Measurements from ENCODE around the gene VLDLR.
"Not testable (repeated sequence)": the region's sequence is repeated elsewhere in the genome, so short reads cannot be mapped to it uniquely, and the experiment has no call there.

VLDLR gene

DNA sequence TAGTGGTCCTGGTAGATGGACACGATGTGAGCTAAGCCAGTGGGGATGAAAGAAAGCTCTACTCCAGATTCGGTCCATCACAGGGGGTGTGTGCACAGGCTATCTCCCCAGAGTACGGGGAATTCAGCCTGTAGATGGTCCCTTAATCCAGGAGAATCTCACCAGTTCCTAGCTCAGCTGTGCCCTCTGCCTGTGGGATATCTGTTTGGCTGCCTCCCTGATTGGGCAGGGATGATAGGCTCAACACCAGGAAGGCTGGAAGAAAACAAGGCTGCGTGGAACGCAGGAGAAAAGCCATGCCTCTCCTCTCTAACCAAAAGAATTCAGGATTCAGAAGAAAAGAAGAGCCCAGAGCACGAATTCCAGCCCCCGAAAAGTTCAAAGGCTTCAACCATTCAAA, 40.9 kb downstream of the VLDLR start:
- peak in 41 of 56 donors; percentile 0 to 78 (median 26) for DNase-seq

DNA sequence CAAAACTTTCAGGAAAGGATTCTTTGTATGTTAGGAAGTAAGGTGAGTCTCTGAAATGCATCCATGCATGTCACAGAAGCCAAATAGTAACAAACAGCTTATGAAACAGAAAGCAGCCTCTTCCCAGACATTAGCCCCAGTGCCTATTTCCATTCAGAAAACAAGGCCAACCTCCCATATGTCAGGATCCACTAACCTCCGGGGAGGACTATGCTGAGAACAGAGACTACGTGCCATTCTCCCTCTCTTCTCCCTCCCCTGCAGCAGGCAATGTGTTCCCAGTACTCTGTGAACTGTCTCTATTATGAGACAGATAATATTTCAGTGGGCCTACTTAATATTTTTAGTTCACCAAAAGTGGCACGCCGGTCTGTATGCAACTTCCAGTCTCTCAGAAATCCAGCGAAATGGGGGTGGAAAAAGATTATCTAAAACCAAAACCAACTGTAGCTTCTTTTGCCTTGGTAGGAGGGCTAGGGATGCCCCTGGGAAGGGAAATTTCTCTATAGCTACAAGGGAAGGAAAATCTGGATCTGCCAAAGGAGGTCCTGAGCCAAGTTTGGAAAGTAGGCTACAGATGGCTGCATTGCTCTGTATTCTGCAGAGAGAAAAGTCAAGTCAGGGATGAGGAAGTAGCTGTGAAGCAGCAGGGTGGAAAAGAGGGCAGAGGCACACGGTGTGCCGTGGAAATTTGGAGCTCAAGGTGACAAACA, 42.0 kb downstream of the VLDLR start:
- peak in 4 of 56 donors; percentile 1 to 7 (median 1) for DNase-seq

DNA sequence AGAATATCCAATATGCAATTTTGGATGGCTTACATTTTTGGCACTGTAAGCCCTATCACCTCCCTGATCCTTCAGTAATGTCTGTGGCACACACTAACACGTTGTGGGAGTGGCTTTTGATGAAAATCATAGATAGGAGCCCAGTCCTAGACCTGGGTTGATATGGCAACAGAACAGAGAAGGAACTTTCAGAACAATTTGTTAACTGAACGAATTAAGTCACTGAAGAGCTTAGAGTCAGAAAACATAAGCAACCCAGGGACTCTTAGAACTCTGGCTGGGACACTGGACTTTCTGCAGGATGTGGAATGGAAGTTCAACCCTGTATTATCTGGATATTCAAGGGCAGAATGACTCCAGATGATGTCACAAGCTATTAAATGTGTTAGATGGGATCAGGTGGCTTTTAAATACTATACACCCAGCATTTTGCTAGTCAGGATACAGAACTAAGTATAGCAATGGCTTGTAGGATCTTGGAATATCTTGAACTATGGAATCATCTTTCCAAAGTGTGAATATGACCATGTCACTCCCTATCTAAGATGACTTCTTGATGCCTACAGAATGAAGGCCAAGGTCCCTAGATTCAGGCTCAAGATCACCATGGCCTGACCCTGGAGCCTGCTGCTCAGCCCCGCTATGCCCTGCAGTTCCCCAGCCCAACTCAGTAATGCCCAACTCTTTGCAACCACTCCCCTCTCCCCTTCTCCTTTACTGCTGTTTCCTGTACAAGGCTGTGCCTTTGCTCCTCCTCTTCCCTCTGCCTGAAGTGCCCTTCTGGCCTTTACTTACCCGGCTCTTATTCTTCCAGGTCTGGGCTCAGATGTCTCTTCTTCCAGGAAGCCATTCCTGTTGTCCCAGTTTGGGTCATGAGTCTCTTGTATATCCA, 42.8 kb downstream of the VLDLR start:
- DNase-seq: no peak

DNA sequence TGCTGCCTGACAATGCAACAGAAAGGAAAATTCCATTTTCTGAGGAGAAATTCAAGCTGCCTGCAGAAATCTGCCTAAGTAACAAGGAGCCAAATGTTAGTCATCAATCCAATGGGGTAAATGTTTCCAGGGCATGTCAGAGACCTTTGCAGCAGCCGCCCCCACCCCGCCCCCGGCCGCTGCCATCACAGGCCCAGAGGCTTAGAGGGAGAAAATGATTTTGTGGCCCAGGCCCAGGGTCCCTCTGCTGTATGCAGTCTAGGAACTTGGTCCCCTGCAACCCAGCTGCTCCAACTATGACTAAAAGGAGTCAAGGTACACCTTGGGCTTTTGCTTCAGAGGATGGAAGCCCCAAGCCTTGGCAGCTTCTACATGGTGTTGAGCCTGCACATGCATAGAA, 45.0 kb downstream of the VLDLR start:
- DNase-seq: no peak

DNA sequence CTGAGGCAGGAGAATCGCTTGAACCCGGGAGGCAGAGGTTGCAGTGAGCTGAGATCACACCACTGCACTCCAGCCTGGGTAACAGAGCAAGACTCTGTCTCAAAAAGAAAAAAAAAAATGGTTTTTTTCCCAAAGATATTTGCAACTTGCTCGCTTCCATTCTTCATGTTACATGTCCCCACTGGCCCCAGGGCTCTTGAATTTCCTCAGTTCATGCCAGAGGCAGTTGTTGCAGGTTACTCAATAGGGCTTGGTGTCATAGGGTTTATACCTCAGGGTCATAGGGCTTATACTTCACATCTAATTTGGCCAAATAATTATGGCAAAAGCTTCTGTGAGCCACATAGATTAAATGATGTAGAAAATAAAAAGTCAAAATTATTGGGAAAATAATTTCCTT, 51.6 kb downstream of the VLDLR start:
- DNase-seq: no peak

DNA sequence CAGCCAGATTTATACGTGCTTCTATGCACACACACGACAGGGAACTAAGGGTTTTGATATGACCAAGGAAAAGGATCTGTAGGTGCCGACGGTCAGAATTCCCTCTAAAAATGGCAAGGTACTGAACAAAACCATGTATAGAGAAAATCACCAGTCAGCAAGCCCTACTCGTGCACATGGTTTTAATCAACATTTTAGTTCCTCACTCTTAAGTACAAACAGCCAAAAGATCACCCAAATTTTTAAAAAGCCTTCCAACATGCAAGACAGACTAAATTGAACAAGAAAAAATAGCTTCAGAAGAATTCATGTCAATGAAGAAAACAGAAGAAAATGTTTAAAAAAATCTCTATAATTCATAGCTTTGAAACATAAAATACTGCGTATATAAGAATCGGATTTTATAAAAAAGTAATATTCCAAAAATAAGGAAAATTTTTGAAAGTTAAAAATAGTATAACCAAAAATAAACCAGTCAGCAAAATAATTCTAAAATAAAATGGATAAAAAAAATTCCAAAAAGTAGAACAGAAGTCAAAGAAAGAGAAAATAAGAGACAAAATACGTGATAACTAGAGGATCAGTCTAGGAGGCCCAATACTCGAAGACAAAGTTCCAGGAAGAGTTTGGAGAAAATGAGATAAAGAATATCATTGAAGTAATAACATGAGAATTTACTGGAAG, 52.7 kb downstream of the VLDLR start:
- no peak for DNase-seq

DNA sequence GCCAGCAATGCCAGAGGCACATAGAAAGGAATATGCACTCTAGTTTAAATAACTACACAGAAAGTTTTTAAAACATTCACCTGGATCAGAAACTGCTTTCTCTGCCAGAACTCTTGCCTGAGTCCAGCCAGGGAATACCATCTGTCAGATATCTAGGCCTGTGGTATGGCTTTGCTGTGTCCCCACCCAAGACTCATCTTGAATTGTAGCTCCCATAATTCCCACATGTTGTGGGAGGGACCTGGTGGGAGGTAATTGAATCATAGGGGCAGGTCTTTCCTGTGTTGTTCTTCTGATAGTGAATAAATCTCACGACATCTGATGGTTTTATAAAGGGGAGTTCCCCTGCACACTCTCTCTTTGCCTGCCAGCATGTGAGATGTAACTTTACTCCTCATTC, 54.2 kb downstream of the VLDLR start:
- no peak for DNase-seq

DNA sequence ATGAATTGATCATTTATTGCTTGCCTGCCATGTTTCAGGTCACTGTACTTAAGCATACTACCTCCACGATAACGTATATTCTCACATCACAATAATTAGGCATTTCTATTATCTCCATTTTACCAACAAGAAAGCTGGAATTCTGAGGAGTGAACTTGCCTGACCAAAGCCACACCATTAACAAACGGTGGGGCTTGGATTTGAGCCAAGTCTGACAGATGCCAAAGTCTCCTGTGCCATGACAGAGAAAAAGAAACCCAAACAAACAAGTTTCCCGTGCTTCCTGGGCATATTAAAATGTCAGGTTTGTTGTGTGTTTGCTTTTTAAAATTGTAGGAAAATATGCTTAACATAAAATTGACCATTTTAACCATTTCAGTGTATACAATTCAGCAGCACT, 54.9 kb downstream of the VLDLR start:
- DNase-seq: no peak

DNA sequence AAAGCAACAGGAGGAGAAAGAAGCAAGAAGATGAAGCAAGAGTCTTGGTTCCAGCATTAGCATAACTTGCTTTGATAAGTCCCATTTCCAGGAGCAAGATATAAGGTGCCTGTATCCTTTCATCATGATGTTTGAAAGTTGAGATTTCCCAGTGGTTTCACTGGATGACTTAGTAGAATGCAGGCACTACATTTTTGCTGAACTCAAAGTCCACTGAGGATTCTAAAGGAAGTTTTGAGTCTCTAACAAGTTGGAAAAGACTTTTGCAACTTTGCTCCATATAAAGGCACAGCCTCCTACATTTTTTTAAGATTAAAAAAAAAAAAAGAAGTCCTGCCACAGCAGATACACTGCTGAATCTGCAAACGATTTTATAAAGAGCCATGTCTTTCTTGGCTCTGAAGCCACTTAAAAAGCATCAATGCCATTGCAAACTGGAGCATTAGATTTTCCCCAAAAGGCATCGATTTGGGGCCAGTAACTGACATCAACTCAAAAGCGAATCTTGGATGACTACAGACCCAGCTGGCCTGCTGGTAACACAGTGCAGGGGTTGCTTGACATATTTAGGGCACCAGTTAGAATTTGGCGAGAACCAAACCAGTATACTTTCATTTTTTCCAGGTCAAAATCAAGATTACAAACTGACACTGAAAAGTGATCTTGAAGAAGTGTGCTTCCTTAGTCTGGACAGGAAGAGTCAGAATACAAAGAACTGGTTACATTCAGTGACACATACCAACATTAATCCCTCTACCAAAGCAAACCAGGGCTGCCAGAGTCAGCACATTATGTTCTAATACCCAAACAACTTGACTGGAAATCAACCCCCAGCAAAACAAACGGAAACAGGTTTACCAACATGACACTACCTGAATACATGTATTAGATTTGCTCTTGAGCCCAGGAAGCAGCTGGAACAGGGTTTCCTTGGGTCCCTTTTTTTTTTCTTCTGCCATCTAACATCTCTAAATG, 56.6 kb downstream of the VLDLR start:
- DNase-seq: no peak

DNA sequence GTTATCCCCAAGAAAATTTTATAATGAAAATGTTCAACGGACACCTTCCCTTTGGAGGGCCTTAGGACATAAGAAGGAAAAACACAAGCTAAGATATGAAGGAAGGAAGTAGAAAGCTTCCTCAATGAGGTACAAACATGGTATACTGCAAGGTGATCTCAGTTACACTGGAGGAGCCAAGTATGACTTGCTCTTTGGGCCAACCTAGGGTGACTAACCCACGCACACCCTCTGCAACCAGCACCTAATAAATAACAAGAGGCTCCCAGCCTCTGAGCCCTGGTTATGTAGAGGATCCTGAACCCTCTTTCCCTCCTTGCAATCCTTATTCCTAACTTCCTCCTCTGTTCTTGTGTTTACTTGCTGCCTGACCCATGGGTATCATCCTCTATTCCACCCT, 57.4 kb downstream of the VLDLR start:
- no peak for DNase-seq

DNA sequence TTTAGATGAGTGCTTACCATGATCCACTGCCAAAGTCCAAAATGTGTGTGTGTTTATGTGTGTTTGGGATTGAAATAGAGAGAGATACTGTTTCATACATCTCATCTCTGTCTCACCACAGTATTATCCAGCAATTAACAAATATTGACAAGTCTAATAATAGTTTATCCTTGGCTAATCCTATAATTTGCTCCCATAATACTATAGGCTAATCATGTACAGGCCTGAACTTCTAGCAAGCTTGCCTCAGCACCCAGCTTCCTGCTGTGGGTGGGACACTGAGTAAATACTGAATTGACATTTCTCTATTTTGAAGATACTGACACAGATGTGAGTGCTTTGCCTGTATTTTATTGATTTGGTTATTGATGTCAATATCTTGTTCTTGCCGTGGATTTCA, 60.4 kb downstream of the VLDLR start:
- no peak for DNase-seq

DNA sequence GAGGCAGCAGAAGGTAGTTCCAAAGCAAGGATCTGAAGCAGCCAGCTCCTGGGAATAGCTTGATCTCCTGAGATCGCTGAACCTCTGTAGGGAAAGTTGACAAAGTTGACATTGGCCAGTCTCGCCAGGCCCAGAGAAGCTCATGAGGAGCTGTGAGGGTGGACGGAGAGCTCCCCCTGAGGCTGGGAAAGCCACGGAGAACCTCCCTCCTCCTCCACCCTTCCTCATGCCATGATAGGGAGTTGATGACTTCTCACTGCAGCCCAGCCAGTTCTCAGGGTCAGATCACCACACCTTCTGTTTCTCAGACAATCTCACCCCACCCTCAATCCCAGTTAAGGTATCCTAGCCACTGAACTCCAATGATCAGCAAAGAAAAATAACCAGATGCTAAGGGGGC, 65.3 kb downstream of the VLDLR start:
- DNase-seq: no peak

DNA sequence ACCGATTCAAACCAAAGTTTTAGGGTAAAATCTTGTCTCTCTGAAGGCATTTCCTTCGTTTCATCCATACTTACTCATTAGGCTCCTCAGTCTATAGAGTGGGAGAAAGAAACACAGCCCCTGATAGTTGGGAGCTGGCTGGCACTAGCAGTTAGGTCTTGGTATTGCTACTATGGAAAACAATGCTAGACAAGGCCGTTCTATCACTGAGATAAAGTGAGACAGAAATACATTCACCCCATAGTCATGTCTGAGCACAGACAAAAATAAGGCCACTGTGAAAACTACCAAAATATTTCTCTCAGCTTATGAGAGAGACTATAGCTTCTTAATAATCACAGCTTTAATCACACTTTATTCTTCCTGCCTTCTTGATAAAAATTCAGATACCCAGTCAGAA, 67.0 kb downstream of the VLDLR start:
- no peak for DNase-seq

DNA sequence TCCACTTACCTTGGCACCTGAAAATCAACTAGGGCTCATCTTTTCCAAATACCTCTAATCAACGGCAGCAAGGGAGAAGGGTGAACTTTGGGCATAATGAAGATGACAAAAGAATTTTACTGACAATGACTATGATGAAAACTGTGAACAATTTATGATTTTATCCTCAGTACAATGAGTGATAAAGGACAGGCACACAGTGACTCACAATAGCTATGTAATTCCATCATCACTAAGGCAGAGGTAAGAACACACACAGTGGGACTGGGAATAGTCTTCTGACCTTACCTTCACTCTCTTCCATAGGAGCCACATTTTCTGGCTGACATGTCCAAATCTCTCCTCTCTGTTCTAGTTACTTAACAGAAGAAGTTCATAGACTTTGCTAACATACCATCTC, 69.6 kb downstream of the VLDLR start:
- no peak for DNase-seq

DNA sequence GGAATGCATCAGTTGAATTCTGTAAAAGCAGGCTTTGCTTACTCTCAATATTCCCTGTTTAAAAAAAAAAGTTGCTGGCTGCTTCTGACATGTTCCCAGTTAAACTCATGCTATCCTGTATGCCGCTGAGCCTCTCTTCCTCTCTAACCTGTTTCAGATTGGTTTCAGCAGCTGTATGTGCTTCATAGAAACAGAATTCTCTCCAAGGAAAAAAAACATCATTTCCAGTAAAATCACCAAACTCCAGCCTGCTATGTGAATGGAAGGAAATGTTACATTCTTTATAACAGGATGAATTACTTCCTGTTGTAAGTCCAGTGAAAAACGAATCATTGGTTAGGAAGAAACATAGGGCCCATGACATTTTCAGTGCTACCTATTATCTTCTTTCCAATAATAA, 70.0 kb downstream of the VLDLR start:
- no peak for DNase-seq

DNA sequence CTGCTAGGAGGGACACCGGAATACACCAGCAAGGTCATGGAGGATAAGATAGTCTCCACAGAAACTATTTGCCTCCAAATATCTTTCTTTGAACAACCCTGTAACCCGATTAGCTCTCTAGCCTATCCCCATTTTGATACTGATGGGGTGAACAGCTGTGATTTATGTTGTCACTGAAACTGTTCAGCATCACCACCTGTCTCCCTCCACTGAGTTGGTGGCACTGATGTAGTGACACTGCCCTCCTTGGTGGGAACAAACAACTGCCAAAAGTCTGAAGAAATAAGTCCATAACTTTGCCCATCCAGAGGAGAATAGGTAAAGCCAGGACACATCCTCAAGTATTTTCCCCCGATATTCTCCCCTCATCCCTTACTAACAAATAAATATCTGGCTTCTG, 71.5 kb downstream of the VLDLR start:
- no peak for DNase-seq

DNA sequence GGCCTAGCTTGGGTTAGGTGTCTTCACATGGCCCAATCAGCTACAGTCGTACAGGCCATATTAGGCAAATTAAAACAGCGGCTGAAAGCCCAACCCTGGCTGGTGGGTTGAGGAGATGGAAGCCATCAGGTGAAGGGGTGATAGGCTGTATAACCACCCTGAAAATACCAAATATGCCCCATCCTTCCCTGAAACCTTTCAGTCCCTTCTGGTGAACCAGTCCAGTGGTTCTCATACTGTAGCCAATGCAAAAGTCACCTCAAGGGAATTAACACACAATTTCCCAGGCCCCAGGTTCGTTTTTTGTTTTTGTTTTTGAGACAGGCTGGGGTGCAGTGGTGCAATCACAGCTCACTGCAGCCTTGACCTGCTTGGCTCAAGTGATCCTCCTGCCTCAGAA, 75.9 kb downstream of the VLDLR start:
- no peak for DNase-seq

DNA sequence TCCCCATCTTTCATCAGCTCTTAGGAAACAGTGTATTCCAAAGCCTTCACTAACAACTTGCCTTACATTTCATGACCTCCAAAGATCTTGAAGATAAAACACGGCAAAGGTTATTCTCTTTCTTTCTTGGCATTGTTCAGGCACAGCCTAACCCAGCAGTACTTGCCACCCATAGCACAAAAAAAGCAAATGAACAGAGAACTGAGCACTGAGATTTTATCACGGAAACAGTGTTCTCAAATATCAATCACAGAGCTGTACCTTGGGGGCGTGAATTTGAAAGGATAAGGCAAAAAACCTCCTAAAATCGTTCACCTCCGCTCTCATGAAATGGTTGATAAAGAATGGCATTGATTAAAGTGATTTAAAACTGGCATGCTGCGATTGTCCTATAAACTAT, 78.8 kb downstream of the VLDLR start:
- no peak for DNase-seq

DNA sequence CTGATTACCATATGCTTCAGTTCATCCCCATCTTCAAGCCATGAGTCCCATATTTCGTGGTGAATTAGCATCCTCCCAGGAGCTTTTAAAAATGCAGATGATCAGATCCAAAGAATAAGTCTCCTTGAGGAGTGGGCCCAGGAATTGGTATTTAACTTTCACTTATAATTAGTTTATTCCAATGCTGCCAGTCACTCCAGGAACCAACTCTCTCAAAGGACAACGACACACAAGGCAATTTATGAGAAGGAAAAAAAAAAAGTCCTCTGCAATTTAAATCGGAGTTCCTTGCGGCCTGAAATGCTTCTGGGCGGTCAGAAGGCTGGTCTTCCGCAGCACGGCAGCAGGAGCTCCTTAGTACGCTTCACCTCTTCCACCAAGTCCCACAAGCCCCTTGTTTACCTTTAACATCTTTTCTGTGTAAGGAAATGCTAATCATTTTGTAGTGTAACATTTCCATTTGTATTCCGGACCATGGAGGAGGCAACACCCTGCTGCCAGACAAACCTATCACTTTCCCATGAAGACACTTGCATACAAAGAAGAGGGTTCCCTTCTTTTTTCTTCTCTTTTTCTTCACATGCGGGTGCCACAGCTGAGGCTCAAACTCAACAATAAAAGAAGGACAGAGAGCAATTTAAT, 79.4 kb downstream of the VLDLR start:
- DNase-seq: no peak

DNA sequence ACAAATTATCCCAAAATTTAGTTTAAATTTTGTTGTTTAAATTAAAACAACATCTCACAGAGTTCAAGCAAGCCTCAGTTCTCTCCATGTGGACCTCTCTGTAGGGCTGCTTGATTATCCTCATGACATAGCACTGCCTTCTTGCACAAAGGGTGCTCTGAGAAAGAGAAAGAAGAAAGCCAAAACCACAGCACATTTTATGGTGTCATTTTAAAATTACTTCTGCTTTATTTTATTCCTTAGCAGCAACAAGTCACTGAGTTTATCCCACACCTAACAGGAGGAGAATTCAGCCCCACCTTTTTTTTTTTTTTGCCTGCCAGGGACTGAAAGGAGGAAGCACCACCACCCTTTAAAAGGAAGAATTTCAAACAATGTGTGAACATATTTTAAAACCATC, 82.9 kb downstream of the VLDLR start:
- no peak for DNase-seq

DNA sequence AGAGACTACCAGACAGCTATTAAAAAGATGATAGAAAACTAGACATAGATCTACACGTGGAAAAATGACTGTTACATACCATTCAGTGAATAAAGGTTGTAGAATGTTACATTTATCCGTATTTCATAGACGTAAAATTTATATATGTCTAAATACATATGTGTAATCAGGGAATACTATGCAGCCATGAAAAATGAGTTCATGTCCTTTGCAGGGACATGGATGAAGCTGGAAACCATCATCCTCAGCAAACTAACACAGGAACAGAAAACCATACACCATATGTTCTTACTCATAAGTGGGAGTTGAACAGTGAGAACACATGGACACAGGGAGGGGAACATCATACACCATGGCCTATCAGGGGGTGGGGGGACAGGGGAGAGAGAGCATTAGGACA, 85.7 kb downstream of the VLDLR start:
- not testable (repeated sequence) for DNase-seq
